Prostate gland (tissue), 2 donors: Measurements from ENCODE around the gene RNF227. TPM values are rescaled to one million over a fixed set of nuclear protein-coding genes. Genes with fewer than 3 reads are reported as not detected.

Experiments used
- DNase-seq: peaks from one replicate; pipeline ENCODE4 v3.0.0-alpha.2; 2019; ENCODE audit warnings: low spot score
- H3K27ac ChIP-seq, 2 donors: fragments of 200-600 bp; sonication (generic); 2 replicates each; pipeline ENCODE4 v1.5.1; 2017 to 2019
- H3K27me3 ChIP-seq: fragments of 200-600 bp; sonication (generic); replicated peaks from 2 replicates; pipeline ENCODE4 v1.5.1; 2019; ENCODE audit not compliant: insufficient read depth
- H3K36me3 ChIP-seq, 2 donors: fragments of 200-600 bp; sonication (generic); 1 replicate in 1 of 2; 2 replicates in 1 of 2; pipeline versions ENCODE4 v1.5.1 to v1.8.1; 2017 to 2019
- H3K4me1 ChIP-seq: fragments of 200-600 bp; sonication (generic); replicated peaks from 2 replicates; pipeline ENCODE4 v1.5.1; 2019
- H3K4me3 ChIP-seq, 2 donors: fragments of 200-600 bp; sonication (generic); 2 replicates each; pipeline ENCODE4 v1.5.1; 2017 to 2019
- H3K9me3 ChIP-seq: fragments of 200-600 bp; sonication (generic); 2 replicates; pipeline ENCODE4 v1.5.1; 2017
- POLR2A ChIP-seq: fragments of 450-650 bp; IDR thresholded peaks from one replicate; pipeline ENCODE4 v1.6.1; 2016; ENCODE audit warnings: antibody characterized with exemption, mild to moderate bottlenecking
- POLR2AphosphoS5 ChIP-seq: sonication (generic); formaldehyde crosslinking; IDR thresholded peaks from one replicate; pipeline ENCODE4 v1.6.1; 2017; ENCODE audit warnings: antibody characterized with exemption
- WGBS: methylation state at CpG from one replicate; pipeline ENCODE4 v1.1.5; 2018; 5-methylcytosine and 5-hydroxymethylcytosine counted together
- intact Hi-C: fragments of 100-400 bp; cut with DNase I; formaldehyde crosslinking; loops from one replicate; pipeline ENCODE4 v1.14.2; 2022
- total RNA-seq, 2 donors: library from RNA; depleted of rRNA; stranded (reverse); fragments of >200 nt; gene quantifications; one replicate each; pipeline ENCODE4 v1.1.0, GENCODE V29; 2016
- TF ChIP-seq, protein P1 (sequence below), 4 experiments: fragments of 200-600 bp in 2 of 4; fragments of 450-650 bp in 2 of 4; sonication (generic) in 2 of 4; IDR thresholded peaks; 1 replicate in 3 of 4; 2 replicates in 1 of 4; pipeline ENCODE4 v1.5.1; 2016 to 2019; ENCODE audit warnings: antibody characterized with exemption in 4 of 4, mild to moderate bottlenecking in 2 of 4, moderate library complexity in 2 of 4

RNF227 gene
- total RNA-seq, 2 donors from 2014 or later, result 7.8 to 32.4 TPM

- H3K27ac ChIP-seq, result peak overlapping the region in 1 of 2 donors; percentile 39
- intact Hi-C loops, result no loop called here
- no peak for DNase-seq
- no peaks in the 10 kb centered on the region for H3K27me3 ChIP-seq
- no peak overlapping the region for H3K4me3 ChIP-seq
- 83% methylated on average over 15 of the region's 15 CpGs for WGBS
- H3K9me3 ChIP-seq, result no peaks in the 10 kb centered on the region
- H3K4me1 ChIP-seq, result peaks cover 18% of the 10 kb centered on the region
- TF ChIP-seq, protein P1, sequence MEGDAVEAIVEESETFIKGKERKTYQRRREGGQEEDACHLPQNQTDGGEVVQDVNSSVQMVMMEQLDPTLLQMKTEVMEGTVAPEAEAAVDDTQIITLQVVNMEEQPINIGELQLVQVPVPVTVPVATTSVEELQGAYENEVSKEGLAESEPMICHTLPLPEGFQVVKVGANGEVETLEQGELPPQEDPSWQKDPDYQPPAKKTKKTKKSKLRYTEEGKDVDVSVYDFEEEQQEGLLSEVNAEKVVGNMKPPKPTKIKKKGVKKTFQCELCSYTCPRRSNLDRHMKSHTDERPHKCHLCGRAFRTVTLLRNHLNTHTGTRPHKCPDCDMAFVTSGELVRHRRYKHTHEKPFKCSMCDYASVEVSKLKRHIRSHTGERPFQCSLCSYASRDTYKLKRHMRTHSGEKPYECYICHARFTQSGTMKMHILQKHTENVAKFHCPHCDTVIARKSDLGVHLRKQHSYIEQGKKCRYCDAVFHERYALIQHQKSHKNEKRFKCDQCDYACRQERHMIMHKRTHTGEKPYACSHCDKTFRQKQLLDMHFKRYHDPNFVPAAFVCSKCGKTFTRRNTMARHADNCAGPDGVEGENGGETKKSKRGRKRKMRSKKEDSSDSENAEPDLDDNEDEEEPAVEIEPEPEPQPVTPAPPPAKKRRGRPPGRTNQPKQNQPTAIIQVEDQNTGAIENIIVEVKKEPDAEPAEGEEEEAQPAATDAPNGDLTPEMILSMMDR (IDR thresholded peaks at IDR 0.05), result no peak
- no peak for TF ChIP-seq POLR2AphosphoS5
- TF ChIP-seq POLR2A, result no peak
- H3K36me3 ChIP-seq, result peaks cover 16 to 29% of the 10 kb centered on the region in 2 donors
Measured at GRCh38 chr17:7893187-7893880, 22.8 kb downstream of the RNF227 start.

DNA sequence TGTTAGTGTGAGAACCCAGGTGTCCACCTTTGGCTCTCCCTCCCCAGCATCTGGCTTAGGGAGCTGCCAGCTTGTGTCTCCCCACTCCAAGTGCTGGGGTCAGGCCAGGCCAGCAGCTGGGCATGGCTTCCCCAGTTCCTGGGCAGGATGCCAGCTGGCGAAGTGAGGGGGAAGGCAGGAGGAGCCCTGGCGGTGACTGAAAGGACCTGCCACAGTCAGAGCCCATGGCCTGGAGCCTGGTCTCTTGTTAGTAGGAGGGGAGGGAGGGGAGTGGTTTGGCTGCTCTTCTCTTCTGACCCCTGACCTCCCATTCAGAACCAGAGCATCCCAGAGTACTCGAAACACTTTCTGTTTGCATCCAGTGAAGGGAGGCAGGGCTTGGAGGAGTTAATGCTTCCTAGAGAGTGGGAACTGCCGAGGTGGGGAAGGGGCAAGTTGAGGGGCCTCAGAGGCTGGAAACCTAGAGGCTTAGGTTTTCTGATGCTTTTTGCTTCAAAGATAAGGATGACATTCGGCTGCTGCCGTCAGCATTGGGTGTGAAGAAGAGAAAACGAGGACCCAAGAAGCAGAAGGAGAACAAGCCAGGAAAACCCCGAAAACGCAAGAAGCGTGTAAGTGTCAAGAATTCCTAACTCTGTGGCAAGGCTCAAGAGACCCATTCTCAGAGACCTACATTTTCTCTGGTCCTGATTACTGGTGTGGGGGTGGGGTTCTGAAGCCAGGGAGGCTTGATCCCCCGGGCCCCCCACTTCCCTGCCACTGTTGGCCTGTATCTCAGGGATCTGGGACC lies 26.7 kb downstream of the RNF227 start:
- TF ChIP-seq, protein P1 (IDR thresholded peaks at IDR 0.05), result peak; percentile 27 to 90 (median 58)
- peak; percentile 97 for TF ChIP-seq POLR2AphosphoS5
- peak; percentile 48 for TF ChIP-seq POLR2A
- Histone ChIP-seq H3K27ac (peak overlapping the region; percentile 97 to 99), H3K27me3 (no peaks in the 10 kb centered on the region), H3K36me3 (peaks cover 10 to 15% of the 10 kb centered on the region in 2 donors), H3K9me3 (no peaks in the 10 kb centered on the region), H3K4me1 (peaks cover 19% of the 10 kb centered on the region), H3K4me3 (peak overlapping the region in 1 of 2 donors; percentile 77)
- 16% methylated on average over 11 of the region's 11 CpGs for WGBS
- intact Hi-C loops, result no loop called here
- peak; percentile 96 for DNase-seq

GRCh38 chr17:7888184-7888920 lies 27.7 kb downstream of the RNF227 start, which contains the start of gene CHD3:
Gene CHD3 (plus strand): TSS chr17:7888789. CDS start chr17:7889001, 212 bp downstream.
- DNase-seq, result peak; percentile 87
- Histone ChIP-seq H3K27ac (peak within 1 kb of the TSS; percentile 97 to 99), H3K4me3 (peak within 1 kb of the TSS; percentile 77 to 90), H3K4me1 (peaks cover 19% of the 10 kb centered on the region), H3K27me3 (no peaks in the 10 kb centered on the region), H3K9me3 (no peaks in the 10 kb centered on the region), H3K36me3 (peaks cover 5 to 7% of the 10 kb centered on the region in 2 donors)
- intact Hi-C loops, result no loop called here
- WGBS, result 20% methylated on average over 18 of the region's 18 CpGs
- TF ChIP-seq, protein P1 (IDR thresholded peaks at IDR 0.05), result no peak
- TF ChIP-seq POLR2A (peak; percentile 32), POLR2AphosphoS5 (peak; percentile 46)

DNA sequence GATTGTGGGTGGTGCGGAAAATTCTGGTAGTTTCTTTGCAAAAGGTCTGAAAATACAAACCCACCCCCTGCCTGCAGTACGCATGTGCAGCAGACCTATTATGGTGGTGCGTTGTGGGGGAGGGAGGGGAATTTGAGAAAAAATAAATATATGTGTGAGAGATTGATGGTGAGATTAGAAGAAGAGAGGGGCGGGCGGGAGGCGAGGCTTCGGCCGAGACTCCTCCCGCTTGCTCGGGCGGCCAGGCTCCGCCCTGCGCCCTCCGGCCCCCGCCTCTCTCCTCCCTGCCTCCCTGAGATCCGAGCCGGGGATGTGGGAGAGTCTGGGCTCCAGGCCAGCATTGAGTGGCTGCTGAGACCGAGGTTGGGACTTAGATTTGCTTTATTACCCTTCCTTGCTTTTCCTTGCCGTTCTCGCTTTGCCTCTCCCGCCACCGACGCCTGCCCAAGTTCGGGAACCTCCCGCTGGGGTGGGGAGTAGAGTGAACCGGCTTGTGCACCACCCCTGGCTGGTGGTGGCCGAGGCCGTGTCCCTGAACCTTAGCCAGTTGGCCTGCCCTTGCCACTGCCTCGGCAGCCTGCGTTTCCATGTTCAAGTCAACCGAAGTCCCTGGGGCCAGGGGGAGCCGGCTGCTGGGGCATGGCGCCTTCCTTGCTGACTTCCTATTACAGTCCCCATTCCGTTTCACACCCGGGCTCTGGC lies 28.5 kb downstream of the RNF227 start:
- H3K36me3 ChIP-seq, result peaks cover 5 to 7% of the 10 kb centered on the region in 2 donors
- peaks cover 19% of the 10 kb centered on the region for H3K4me1 ChIP-seq
- peak; percentile 95 for TF ChIP-seq POLR2AphosphoS5
- TF ChIP-seq POLR2A, result peak; percentile 87
- TF ChIP-seq, protein P1 (IDR thresholded peaks at IDR 0.05), result peak in 2 of 4 experiments; percentile 13 to 42
- intact Hi-C loops, result no loop called here
- DNase-seq, result peak; percentile 97
- H3K27ac ChIP-seq, result peak overlapping the region; percentile 97 to 99
- WGBS, result under 1% methylated on average over 30 of the region's 35 CpGs
- H3K27me3 ChIP-seq, result no peaks in the 10 kb centered on the region
- no peaks in the 10 kb centered on the region for H3K9me3 ChIP-seq
- H3K4me3 ChIP-seq, result peak overlapping the region; percentile 77 to 90
